ENCODE data around the gene TUT7. TPM values are rescaled to one million over a fixed set of nuclear protein-coding genes. Genes with fewer than 3 reads are reported as not detected.
"Not testable (repeated sequence)": the region's sequence is repeated elsewhere in the genome, so short reads cannot be mapped to it uniquely, and the experiment has no call there.

Gene TUT7
- total RNA-seq = 26.4 to 29.5 TPM (median 26.6 TPM) in 3 replicates

GRCh38 chr9:86354011-86354817 lies at the start of gene TUT7:
Gene TUT7, minus strand, starts transcription at chr9:86354410. Its CDS starts 1,211 bp downstream, at chr9:86353199.
- Mint-ChIP-seq H3K27me3 (ENCODE audit: low read depth) (no peaks in the 10 kb centered on the region), H3K27ac (peak within 1 kb of the TSS; percentile 97), H3K4me1 (peaks cover 31% of the 10 kb centered on the region), H3K36me3 (peaks cover 4% of the 10 kb centered on the region), H3K9me3 (no peaks in the 10 kb centered on the region), H3K4me3 (peak within 1 kb of the TSS; percentile 97)
- no peak for TF ChIP-seq CTCF (IDR thresholded peaks at IDR 0.05; ENCODE audit: unreplicated experiment)
- DNase-seq (ENCODE audit: low spot score in 2 of 2, unreplicated experiment in 2 of 2) = peak; percentile 89 to 98

GRCh38 chr9:86402591-86402990 lies 48.4 kb upstream of the TUT7 start:
- no peak for TF ChIP-seq CTCF (IDR thresholded peaks at IDR 0.05; ENCODE audit: unreplicated experiment)
- Mint-ChIP-seq H3K27me3 (ENCODE audit: low read depth) (no peaks in the 10 kb centered on the region), H3K9me3 (peaks cover 7% of the 10 kb centered on the region), H3K4me1 (peaks cover 18% of the 10 kb centered on the region), H3K27ac (no peak overlapping the region), H3K36me3 (no peaks in the 10 kb centered on the region), H3K4me3 (no peak overlapping the region)
- DNase-seq (ENCODE audit: low spot score in 2 of 2, unreplicated experiment in 2 of 2) = no peak

GRCh38 chr9:86396412-86396811 lies 42.2 kb upstream of the TUT7 start:
- H3K27ac Mint-ChIP-seq = no peak overlapping the region
- H3K4me1 Mint-ChIP-seq = no peaks in the 10 kb centered on the region
- no peaks in the 10 kb centered on the region for H3K36me3 Mint-ChIP-seq
- peaks cover 19% of the 10 kb centered on the region for H3K27me3 Mint-ChIP-seq (ENCODE audit: low read depth)
- DNase-seq (ENCODE audit: low spot score in 2 of 2, unreplicated experiment in 2 of 2) = no peak
- H3K9me3 Mint-ChIP-seq = peaks cover 27% of the 10 kb centered on the region
- H3K4me3 Mint-ChIP-seq = no peak overlapping the region
- TF ChIP-seq CTCF (IDR thresholded peaks at IDR 0.05; ENCODE audit: unreplicated experiment) = no peak

- not testable (repeated sequence) for H3K4me3 Mint-ChIP-seq; H3K27ac Mint-ChIP-seq; H3K36me3 Mint-ChIP-seq; DNase-seq (ENCODE audit: low spot score in 2 of 2, unreplicated experiment in 2 of 2); H3K4me1 Mint-ChIP-seq
- peaks cover 22% of the 10 kb centered on the region for H3K27me3 Mint-ChIP-seq (ENCODE audit: low read depth)
- peaks cover 36% of the 10 kb centered on the region for H3K9me3 Mint-ChIP-seq
These were observed 36.0 kb upstream of the TUT7 start for GRCh38 chr9:86390184-86390583.

GRCh38 chr9:86389628-86390027 lies 35.4 kb upstream of the TUT7 start:
- H3K4me1 Mint-ChIP-seq = no peaks in the 10 kb centered on the region
- peaks cover 22% of the 10 kb centered on the region for H3K27me3 Mint-ChIP-seq (ENCODE audit: low read depth)
- no peak overlapping the region for H3K27ac Mint-ChIP-seq
- H3K4me3 Mint-ChIP-seq = no peak overlapping the region
- peaks cover 37% of the 10 kb centered on the region for H3K9me3 Mint-ChIP-seq
- no peaks in the 10 kb centered on the region for H3K36me3 Mint-ChIP-seq
- TF ChIP-seq CTCF (IDR thresholded peaks at IDR 0.05; ENCODE audit: unreplicated experiment) = no peak
- DNase-seq (ENCODE audit: low spot score in 2 of 2, unreplicated experiment in 2 of 2) = no peak

GRCh38 chr9:86387376-86387775 lies 33.2 kb upstream of the TUT7 start:
- Mint-ChIP-seq H3K27ac (no peak overlapping the region), H3K27me3 (ENCODE audit: low read depth) (peaks cover 9% of the 10 kb centered on the region)

GRCh38 chr9:86383000-86383399 lies 28.8 kb upstream of the TUT7 start:
- not testable (repeated sequence) for H3K27ac Mint-ChIP-seq; H3K27me3 Mint-ChIP-seq (ENCODE audit: low read depth); DNase-seq (ENCODE audit: low spot score in 2 of 2, unreplicated experiment in 2 of 2); H3K4me1 Mint-ChIP-seq; H3K36me3 Mint-ChIP-seq; H3K4me3 Mint-ChIP-seq
- peaks cover 48% of the 10 kb centered on the region for H3K9me3 Mint-ChIP-seq

More at GRCh38 chr9:86387376-86387775, 33.2 kb upstream of the TUT7 start:
- no peak for TF ChIP-seq CTCF (IDR thresholded peaks at IDR 0.05; ENCODE audit: unreplicated experiment)
- H3K9me3 Mint-ChIP-seq = peaks cover 41% of the 10 kb centered on the region
- H3K4me1 Mint-ChIP-seq = no peaks in the 10 kb centered on the region
- DNase-seq (ENCODE audit: low spot score in 2 of 2, unreplicated experiment in 2 of 2) = no peak
- no peaks in the 10 kb centered on the region for H3K36me3 Mint-ChIP-seq
- no peak overlapping the region for H3K4me3 Mint-ChIP-seq
